DMS79 treated with DMSO at 0.1 percent for 48 hours (cell line): ENCODE data around the gene C9orf153.
"Not testable (repeated sequence)": the region's sequence is repeated elsewhere in the genome, so short reads cannot be mapped to it uniquely, and the experiment has no call there.

Source experiments
- DNase-seq: peaks from one replicate; lab custom pipeline; 2025; lab: John Stamatoyannopoulos, UW

The C9orf153 gene

GRCh38 chr9:86263876-86264275 lies 4.4 kb upstream of the C9orf153 start:
- no peak for DNase-seq

GRCh38 chr9:86262492-86262891 lies 3.0 kb upstream of the C9orf153 start:
- no peak for DNase-seq

- no peak for DNase-seq
These were observed 2.1 kb downstream of the C9orf153 start for GRCh38 chr9:86257391-86257790.

GRCh38 chr9:86256653-86257052 lies 2.8 kb downstream of the C9orf153 start:
- DNase-seq, result no peak

DNA sequence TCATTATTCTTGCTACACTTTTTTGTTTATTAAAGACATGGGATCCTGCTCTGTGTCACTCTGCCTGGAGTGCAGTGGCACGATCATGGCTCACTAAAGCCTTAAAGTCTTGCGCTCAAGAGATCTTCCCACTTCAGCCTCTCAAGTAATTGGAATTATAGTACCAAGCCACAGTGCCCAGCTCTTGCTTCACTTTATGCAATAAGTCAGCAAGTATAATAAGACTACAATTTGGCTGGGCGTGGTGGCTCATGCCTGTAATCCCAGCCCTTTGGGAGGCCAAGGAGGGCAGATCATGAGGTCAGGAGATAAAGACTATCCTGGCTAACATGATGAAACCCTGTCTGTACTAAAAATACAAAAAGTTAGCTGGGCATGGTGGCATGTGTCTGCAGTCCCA lies 5.9 kb downstream of the C9orf153 start:
- DNase-seq, result no peak

- DNase-seq, result no peak
These were observed 6.6 kb downstream of the C9orf153 start for GRCh38 chr9:86252870-86253269.

- DNase-seq, result no peak
These were observed 9.3 kb downstream of the C9orf153 start for GRCh38 chr9:86250123-86250522.

DNA sequence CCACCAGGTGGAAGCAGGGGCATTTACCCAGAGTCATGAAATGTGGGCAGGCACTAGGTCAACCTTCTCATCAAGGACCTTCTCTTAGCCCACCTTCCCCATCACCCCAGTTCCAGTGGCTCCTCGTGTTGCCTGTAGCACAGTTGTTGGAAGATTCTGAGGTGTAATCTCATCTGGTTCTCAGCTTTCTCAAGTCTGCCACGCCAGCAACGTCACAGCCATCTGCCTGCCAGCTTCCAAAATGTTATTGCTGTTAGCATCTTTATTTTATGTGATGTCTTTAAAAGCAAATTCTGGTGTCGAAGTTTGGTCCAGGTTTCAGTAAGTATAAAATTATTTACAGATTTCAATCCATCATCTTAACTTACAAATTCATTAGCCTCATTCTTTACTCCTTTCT lies 10.7 kb downstream of the C9orf153 start:
- no peak for DNase-seq

- DNase-seq, result no peak
These were observed 12.7 kb downstream of the C9orf153 start for GRCh38 chr9:86246752-86247161.

DNA sequence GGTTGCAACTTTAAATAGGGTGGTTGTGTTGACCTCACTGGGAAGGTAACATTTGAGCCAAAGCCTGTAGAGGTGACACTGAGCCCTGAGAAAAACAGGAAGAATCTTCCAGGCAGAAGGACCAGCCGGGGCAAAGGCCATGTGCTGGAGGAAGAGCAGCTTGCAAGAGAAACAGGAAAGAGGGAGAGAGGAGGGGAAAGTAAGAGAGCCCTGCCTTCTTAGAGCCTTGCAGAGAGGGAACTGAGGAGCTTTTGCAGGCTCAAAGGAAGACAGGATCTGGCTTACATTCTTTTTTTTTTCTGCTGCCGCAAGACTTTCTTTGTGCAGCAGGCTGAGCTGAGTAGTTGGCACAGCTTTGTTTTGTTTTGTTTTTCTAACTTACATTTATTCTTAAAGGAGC lies 17.4 kb downstream of the C9orf153 start:
- DNase-seq, result no peak

DNA sequence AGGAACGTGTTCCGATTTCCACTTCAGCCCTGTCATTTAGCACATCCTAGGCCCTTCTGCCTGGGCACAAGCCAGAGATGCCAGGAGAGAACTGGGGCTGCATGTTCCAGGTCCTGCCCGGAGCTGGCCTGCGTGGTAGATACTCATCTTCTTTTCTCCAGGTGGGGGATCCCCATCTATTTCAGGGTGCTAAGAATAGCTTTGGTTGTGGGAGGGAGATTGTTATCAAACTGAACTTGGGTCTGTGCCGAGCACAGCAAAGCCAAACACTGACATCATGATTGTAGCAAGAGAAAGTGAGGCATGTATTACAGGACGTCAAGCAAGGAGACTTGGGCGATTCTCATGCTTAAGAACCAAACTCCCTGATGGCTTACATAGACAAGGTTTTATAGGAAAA lies 18.2 kb downstream of the C9orf153 start:
- DNase-seq, result no peak

GRCh38 chr9:86238861-86239770 lies 20.3 kb downstream of the C9orf153 start:
- DNase-seq, result peak; percentile 3

- no peak for DNase-seq
These were observed 28.6 kb downstream of the C9orf153 start for GRCh38 chr9:86230858-86231257.

- no peak for DNase-seq
These were observed 36.8 kb downstream of the C9orf153 start for GRCh38 chr9:86222667-86223066.

- DNase-seq, result no peak
These were observed 39.9 kb downstream of the C9orf153 start for GRCh38 chr9:86219606-86220005.

GRCh38 chr9:86217076-86217755 lies 42.2 kb downstream of the C9orf153 start:
- no peak for DNase-seq

GRCh38 chr9:86207193-86207592 lies 52.3 kb downstream of the C9orf153 start:
- no peak for DNase-seq

- peak; percentile 6 for DNase-seq
These were observed 57.0 kb downstream of the C9orf153 start for GRCh38 chr9:86202338-86202882.

GRCh38 chr9:86201474-86202337 lies 57.8 kb downstream of the C9orf153 start:
- DNase-seq, result no peak

GRCh38 chr9:86200599-86201162 lies 58.8 kb downstream of the C9orf153 start:
- no peak for DNase-seq

GRCh38 chr9:86193088-86193487 lies 66.4 kb downstream of the C9orf153 start:
- no peak for DNase-seq

- DNase-seq, result not testable (repeated sequence)
These were observed 68.8 kb downstream of the C9orf153 start for GRCh38 chr9:86190700-86191099.
